Omental fat pad (tissue), 4 donors: Measurements from ENCODE around the gene FOXP2. TPM values are rescaled to one million over a fixed set of nuclear protein-coding genes. Genes with fewer than 3 reads are reported as not detected.

ENCODE experiments used
- ATAC-seq: fragments of 150-250 bp; one replicate; pipeline ENCODE4 v1.9.1; 2016; ENCODE audit warnings: mild to moderate bottlenecking, moderate library complexity; ENCODE audit not compliant: low FRiP score
- DNase-seq: peaks from one replicate; pipeline ENCODE4 v3.0.0-alpha.2; 2019; ENCODE audit warnings: low spot score
- CTCF ChIP-seq, 3 donors: fragments of 450-650 bp; IDR thresholded peaks; one replicate each; pipeline ENCODE4 v1.5.1; 2016 to 2017; ENCODE audit warnings: antibody characterized with exemption in 3 of 3, mild to moderate bottlenecking in 3 of 3, moderate library complexity in 2 of 3
- total RNA-seq, 4 donors: library from RNA; depleted of rRNA; stranded (reverse); fragments of >200 nt; gene quantifications; one replicate each; pipeline ENCODE4 v1.1.0, GENCODE V29; 2016

The FOXP2 gene
- total RNA-seq, 4 donors from 2014 or later: 5.0 to 16.7 (median 11.3) TPM

DNA sequence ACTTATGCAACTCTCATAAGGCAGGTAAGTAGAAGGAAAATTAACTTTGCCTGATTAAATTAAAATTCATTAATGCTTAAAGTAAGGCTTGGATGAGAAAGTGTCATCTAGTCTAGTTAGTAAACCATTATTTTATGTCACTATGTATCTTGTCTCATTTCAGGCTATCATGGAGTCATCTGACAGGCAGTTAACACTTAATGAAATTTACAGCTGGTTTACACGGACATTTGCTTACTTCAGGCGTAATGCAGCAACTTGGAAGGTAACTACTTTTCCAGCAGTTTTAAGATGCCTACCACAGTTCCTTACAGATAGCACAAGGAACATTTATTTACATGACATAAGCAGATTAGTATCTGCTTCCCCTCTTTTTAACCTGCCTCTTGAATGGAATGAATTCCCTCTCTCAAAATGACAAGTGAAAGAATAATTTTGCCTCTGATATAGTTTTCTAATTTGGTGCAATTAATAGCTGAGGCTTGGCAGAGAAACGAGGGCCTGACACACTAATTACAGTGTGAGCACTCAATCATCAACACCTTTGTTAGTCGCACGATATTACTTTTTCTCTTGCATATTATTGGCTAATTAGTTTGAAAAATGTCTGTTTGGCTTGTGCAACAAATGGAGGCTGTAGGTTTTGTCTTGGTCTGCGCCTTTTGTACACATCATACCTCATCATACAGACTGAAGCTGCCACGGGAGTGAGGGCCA lies 245.0 kb downstream of the FOXP2 start:
- no peak for ATAC-seq

GRCh38 chr7:114660126-114660486 lies 245.5 kb downstream of the FOXP2 start:
- no peak for TF ChIP-seq CTCF (IDR thresholded peaks at IDR 0.05)
- ATAC-seq: no peak
- DNase-seq: no peak

More for the DNA sequence above, 245.0 kb downstream of the FOXP2 start:
- no peak for DNase-seq
- no peak for TF ChIP-seq CTCF (IDR thresholded peaks at IDR 0.05)

DNA sequence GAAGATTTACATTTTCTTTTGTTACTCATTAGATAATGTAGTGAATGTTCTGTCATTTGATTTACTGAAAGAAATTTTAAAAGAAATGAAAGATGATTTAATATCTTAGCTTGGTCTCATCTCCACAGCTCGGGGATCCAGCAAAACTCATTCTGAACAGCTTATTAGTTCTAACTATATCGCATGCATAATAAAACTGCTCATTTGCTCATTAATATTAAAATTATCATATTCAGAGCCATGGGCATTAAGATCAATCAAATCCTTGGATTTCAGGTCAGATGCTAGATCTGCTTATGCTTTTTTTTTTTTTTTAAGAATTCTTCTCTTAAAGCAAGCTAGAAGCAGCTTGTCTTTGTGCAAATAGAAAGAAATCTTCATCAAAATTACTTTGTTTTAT lies 246.1 kb downstream of the FOXP2 start:
- no peak for TF ChIP-seq CTCF (IDR thresholded peaks at IDR 0.05)
- DNase-seq (no peak), ATAC-seq (no peak)

DNA sequence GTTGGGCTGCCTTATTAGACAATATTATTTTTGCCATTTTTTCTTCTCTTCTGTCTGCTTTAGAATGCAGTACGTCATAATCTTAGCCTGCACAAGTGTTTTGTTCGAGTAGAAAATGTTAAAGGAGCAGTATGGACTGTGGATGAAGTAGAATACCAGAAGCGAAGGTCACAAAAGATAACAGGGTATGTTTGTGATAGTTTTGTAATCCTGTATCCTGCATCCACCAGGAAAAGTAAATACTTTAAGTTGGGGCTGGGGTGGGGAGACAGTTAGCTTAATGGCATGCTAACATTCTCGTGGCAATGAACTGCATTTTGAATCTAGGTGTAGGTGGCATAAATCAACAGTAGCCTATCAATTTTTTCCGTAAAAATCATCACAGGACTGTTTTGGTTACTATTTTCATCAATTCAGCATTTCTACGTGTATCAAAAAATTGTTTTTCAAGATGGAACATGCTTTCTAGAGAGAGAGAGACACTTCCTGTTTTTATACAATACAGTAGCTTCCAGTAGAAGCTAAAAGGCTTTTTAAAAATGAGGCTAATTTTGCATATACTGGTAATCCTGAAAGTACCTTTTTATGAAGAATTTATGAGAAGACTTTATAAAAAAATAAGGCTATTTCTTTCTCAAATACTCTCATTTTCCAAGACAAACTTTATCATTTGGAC lies 247.5 kb downstream of the FOXP2 start:
- no peak for TF ChIP-seq CTCF (IDR thresholded peaks at IDR 0.05)
- DNase-seq (no peak), ATAC-seq (no peak)

DNA sequence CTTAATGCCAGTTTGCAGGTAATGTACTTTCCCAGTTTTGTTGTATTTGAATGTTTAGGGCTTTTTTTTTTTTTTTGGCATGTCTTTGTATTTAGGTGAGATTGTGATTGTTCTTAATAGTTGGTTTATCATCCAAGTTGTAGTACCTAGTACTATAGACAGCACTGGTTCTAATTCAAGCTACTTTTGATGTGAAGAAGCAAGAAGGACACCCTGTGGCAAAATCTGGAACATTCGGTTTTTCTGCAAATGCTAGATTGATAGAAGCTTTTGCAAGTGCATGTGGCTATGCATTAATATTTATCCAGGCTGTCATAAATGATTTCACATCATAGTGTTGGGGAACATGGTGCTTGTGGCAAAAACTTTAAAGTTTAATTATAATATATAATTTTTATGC lies 248.9 kb downstream of the FOXP2 start:
- no peak for TF ChIP-seq CTCF (IDR thresholded peaks at IDR 0.05)
- DNase-seq: no peak
- no peak for ATAC-seq

DNA sequence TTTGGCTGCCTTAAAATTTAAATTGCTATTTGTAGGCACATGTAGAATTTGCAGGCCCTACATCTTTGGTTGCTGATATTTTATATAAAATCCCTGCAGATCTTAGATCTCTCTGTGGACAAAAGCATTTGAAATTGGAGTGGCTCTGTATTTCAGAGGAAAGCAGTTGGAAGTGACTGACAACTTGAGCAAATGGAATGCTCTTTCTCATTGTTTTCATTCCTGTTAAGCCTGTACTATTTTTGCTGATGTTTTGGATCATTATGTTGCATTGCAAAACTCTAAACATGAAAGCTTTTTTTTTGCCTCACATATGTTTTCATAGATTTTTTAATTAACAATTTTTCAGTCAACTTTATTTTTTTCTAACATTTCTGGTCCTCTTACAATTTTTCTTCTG lies 256.1 kb downstream of the FOXP2 start:
- TF ChIP-seq CTCF (IDR thresholded peaks at IDR 0.05): no peak
- ATAC-seq (no peak), DNase-seq (no peak)
